Activated CD8-positive, alpha-beta T cell treated with anti-CD3 and anti-CD28 coated beads for 36 hours (primary cell): ENCODE data around the gene PORCN. TPM values are rescaled to one million over a fixed set of nuclear protein-coding genes. Genes with fewer than 3 reads are reported as not detected.
"Not testable (repeated sequence)": the region's sequence is repeated elsewhere in the genome, so short reads cannot be mapped to it uniquely, and the experiment has no call there.

Experiments used
- ATAC-seq: fragments of 200-7000 bp; cut with Tn5 transposase; one replicate; pipeline ENCODE4 v1.10.0; 2021; ENCODE audit warnings: mild to moderate bottlenecking, moderate library complexity
- CTCF ChIA-PET: fragments of 350-600 bp; sonication (Branson Sonifier 250); formaldehyde crosslinking; loops from one replicate; lab custom pipeline; 2021; ENCODE audit warnings: antibody characterized with exemption; lab: Charles Lee
- POLR2A ChIA-PET: fragments of 350-600 bp; sonication (Branson Sonifier 250); formaldehyde crosslinking; loops from one replicate; lab custom pipeline; 2021; ENCODE audit warnings: antibody characterized with exemption; lab: Charles Lee
- DNase-seq: peaks from one replicate; pipeline ENCODE4 v3.0.0-alpha.2; 2020
- H3K27ac Mint-ChIP-seq: one replicate; pipeline ENCODE4 v1.8.0; 2021; ENCODE audit warnings: mild to moderate bottlenecking, mixed read lengths
- H3K27me3 Mint-ChIP-seq: one replicate; pipeline ENCODE4 v1.8.0; 2021; ENCODE audit warnings: mixed read lengths
- H3K36me3 Mint-ChIP-seq: one replicate; pipeline ENCODE4 v1.8.0; 2021; ENCODE audit warnings: low read depth, mixed read lengths
- H3K4me1 Mint-ChIP-seq: one replicate; pipeline ENCODE4 v1.8.0; 2021; ENCODE audit warnings: low read depth, mixed read lengths
- H3K4me3 Mint-ChIP-seq: one replicate; pipeline ENCODE4 v1.8.0; 2021; ENCODE audit warnings: mild to moderate bottlenecking, moderate library complexity, mixed read lengths
- H3K9me3 Mint-ChIP-seq: one replicate; pipeline ENCODE4 v1.8.0; 2021; ENCODE audit warnings: mixed read lengths
- intact Hi-C: fragments of 100-400 bp; cut with micrococcal nuclease; formaldehyde crosslinking; loops from one replicate; pipeline ENCODE4 v1.10.0; 2022
- total RNA-seq, 2 experiments: library from RNA; stranded (reverse); gene quantifications; one replicate each; pipeline ENCODE4 v1.2.3, GENCODE V29; 2021
- TF ChIP-seq, protein P1 (sequence below): fragments of 200-600 bp; IDR thresholded peaks from one replicate; pipeline ENCODE4 v1.8.0; 2022; ENCODE audit warnings: antibody characterized with exemption, mild to moderate bottlenecking

PORCN gene
- total RNA-seq, 2 experiments from 2014 or later: 13.9 to 16.9 TPM

DNA sequence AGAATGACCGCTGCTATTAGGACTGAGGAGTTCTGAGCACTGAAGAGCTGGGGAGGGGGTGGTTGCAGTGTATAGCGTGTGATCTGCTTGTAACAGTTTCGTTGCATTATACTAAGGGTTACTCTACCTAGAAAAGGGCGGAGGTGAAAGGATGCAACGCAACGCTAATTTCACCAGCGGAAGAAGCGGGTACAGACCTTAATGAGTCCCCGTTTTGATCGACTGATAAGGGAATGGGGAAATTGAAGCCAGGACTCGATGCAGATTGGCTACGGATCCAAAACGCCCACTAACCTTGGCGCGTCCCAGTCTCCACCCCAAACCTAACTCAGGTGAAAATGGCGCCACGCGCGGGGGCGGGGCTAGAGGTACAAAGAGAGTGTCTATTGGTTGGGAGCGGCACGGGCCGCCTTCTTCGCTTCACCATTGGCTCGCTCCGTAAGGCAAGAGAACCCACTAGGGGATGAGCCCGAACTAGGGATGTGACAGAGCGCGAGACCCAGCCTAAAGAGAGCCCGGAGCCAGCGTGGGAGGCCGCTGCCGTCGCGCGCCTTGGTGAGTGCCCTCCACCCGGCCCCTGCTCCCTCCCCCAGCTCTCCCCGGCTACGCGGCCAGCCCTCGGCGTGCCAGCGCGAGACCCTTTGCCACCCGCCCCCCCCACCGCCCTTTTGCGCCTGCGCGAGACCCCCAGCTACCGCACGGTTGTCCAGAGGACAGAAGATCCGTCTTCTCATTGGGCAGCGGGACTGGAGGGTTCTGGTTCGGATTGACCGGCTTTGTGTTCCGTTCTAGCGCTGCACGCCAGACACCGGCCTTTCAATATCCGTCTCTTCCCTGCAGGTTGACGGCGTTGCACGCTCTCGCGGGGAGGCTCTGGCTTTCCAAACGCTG lies 12.8 kb downstream of the PORCN start, which contains the start of gene EBP:
EBP (plus strand) TSS at position 456 of the 891 bp plus-strand sequence. CDS start 1,964 bp downstream, outside the sequence.
- Mint-ChIP-seq H3K27ac (peak within 1 kb of the TSS; percentile 99), H3K9me3 (no peaks in the 10 kb centered on the region), H3K36me3 (peaks cover 16% of the 10 kb centered on the region), H3K27me3 (no peaks in the 10 kb centered on the region), H3K4me1 (peaks cover 32% of the 10 kb centered on the region), H3K4me3 (peak within 1 kb of the TSS; percentile 91)
- peak; percentile 98 for DNase-seq
- ATAC-seq: peak; percentile 92
- intact Hi-C loops: no loop called here
- TF ChIP-seq, protein P1, sequence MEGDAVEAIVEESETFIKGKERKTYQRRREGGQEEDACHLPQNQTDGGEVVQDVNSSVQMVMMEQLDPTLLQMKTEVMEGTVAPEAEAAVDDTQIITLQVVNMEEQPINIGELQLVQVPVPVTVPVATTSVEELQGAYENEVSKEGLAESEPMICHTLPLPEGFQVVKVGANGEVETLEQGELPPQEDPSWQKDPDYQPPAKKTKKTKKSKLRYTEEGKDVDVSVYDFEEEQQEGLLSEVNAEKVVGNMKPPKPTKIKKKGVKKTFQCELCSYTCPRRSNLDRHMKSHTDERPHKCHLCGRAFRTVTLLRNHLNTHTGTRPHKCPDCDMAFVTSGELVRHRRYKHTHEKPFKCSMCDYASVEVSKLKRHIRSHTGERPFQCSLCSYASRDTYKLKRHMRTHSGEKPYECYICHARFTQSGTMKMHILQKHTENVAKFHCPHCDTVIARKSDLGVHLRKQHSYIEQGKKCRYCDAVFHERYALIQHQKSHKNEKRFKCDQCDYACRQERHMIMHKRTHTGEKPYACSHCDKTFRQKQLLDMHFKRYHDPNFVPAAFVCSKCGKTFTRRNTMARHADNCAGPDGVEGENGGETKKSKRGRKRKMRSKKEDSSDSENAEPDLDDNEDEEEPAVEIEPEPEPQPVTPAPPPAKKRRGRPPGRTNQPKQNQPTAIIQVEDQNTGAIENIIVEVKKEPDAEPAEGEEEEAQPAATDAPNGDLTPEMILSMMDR: no peak
- ChIA-PET CTCF (no interaction called here), POLR2A (interaction anchor here (0.6 to 2.1 kb wide), 4 partner anchors 10 to 719 kb away, joined by 3 to 12 read pairs (median 6); partner anchors contain the start of gene TBC1D25)

DNA sequence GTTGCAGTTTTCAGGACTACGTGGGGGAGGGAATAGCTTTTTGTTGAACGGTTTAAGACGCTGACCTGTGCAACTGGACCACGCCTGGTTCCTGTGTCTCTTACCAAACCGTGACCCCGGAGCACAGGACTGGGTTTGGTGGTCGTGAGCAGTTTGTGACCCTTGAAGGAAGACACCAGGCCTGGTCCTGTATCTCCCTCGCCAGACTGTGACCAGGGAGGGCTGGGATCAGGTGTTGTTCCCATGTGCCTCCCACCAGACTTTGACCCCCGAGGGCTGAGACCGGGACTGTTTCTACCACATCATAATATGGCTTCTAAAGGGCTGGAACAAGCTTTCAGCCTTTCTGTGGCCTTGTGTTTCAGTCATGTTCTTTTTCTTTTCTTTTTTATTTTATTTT lies 13.5 kb downstream of the PORCN start:
- TF ChIP-seq, protein P1: no peak
- H3K27ac Mint-ChIP-seq: peak overlapping the region; percentile 90
- H3K4me1 Mint-ChIP-seq: peaks cover 29% of the 10 kb centered on the region
- ChIA-PET POLR2A (interaction anchor here (0.6 to 2.1 kb wide), 3 partner anchors 9 to 720 kb away, joined by 3 to 12 read pairs (median 10); partner anchors contain the start of gene TBC1D25), CTCF (no interaction called here)
- DNase-seq (no peak), ATAC-seq (no peak)
- intact Hi-C loops: no loop called here
- H3K36me3 Mint-ChIP-seq: peaks cover 19% of the 10 kb centered on the region
- no peaks in the 10 kb centered on the region for H3K9me3 Mint-ChIP-seq
- H3K27me3 Mint-ChIP-seq: no peaks in the 10 kb centered on the region
- peak overlapping the region; percentile 91 for H3K4me3 Mint-ChIP-seq

DNA sequence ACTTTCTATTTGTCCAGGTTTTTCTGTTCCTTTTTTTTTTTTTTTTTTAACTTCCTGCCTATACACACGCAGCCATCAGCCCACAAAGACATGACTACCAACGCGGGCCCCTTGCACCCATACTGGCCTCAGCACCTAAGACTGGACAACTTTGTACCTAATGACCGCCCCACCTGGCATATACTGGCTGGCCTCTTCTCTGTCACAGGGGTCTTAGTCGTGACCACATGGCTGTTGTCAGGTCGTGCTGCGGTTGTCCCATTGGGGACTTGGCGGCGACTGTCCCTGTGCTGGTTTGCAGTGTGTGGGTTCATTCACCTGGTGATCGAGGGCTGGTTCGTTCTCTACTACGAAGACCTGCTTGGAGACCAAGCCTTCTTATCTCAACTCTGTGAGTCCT lies 14.9 kb downstream of the PORCN start:
- TF ChIP-seq, protein P1: no peak
- H3K4me3 Mint-ChIP-seq: peak overlapping the region; percentile 91
- H3K36me3 Mint-ChIP-seq: peaks cover 30% of the 10 kb centered on the region
- no peaks in the 10 kb centered on the region for H3K9me3 Mint-ChIP-seq
- intact Hi-C loops: no loop called here
- ChIA-PET CTCF (no interaction called here), POLR2A (no interaction called here)
- no peaks in the 10 kb centered on the region for H3K27me3 Mint-ChIP-seq
- ATAC-seq (no peak), DNase-seq (no peak)
- H3K4me1 Mint-ChIP-seq: peaks cover 29% of the 10 kb centered on the region
- peak overlapping the region; percentile 55 for H3K27ac Mint-ChIP-seq

GRCh38 chrX:48525853-48526252 lies 17.1 kb downstream of the PORCN start:
- H3K4me3 Mint-ChIP-seq, intact Hi-C loops, CTCF ChIA-PET, DNase-seq, H3K27ac Mint-ChIP-seq, H3K9me3 Mint-ChIP-seq, ATAC-seq, H3K27me3 Mint-ChIP-seq: not testable (repeated sequence)
- POLR2A ChIA-PET: interaction anchor here (0.6 kb wide), 1 partner anchor 167 kb away, joined by 3 read pairs; no protein-coding TSS in a partner anchor
- Mint-ChIP-seq H3K4me1 (peaks cover 14% of the 10 kb centered on the region), H3K36me3 (peaks cover 33% of the 10 kb centered on the region)

GRCh38 chrX:48530736-48531135 lies 21.9 kb downstream of the PORCN start:
- TF ChIP-seq, protein P1: no peak
- no peaks in the 10 kb centered on the region for H3K27me3 Mint-ChIP-seq
- intact Hi-C loops: no loop called here
- no peak for DNase-seq
- no peak for ATAC-seq
- no peak overlapping the region for H3K27ac Mint-ChIP-seq
- H3K4me3 Mint-ChIP-seq: no peak overlapping the region
- POLR2A ChIA-PET: interaction anchor here (3.0 to 4.6 kb wide), 2 partner anchors 8 to 9 kb away, joined by 10 to 17 read pairs; partner anchors contain the start of genes EBP and TBC1D25
- CTCF ChIA-PET: no interaction called here
- H3K9me3 Mint-ChIP-seq: no peaks in the 10 kb centered on the region
- peaks cover 22% of the 10 kb centered on the region for H3K36me3 Mint-ChIP-seq
- H3K4me1 Mint-ChIP-seq: peaks cover 12% of the 10 kb centered on the region
